Nephron progenitor cell (in vitro differentiated cells): ENCODE results near the gene DNAH12.

ENCODE experiments used
- DNase-seq: peaks from one replicate; pipeline ENCODE4 v3.0.0; 2021
- H3K27ac Mint-ChIP-seq: 2 replicates; pipeline ENCODE4 v1.8.0; 2021; ENCODE audit warnings: mild to moderate bottlenecking, moderate library complexity, mixed read lengths
- H3K27me3 Mint-ChIP-seq: 2 replicates; pipeline ENCODE4 v1.8.0; 2021; ENCODE audit warnings: mild to moderate bottlenecking, low read depth, mixed read lengths; ENCODE audit not compliant: poor library complexity
- H3K36me3 Mint-ChIP-seq: 2 replicates; pipeline ENCODE4 v1.8.0; 2021; ENCODE audit warnings: low read depth, mixed read lengths
- H3K4me1 Mint-ChIP-seq: 2 replicates; pipeline ENCODE4 v1.8.0; 2021; ENCODE audit warnings: mixed read lengths
- H3K4me3 Mint-ChIP-seq: 2 replicates; pipeline ENCODE4 v1.8.0; 2021; ENCODE audit warnings: mild to moderate bottlenecking, moderate library complexity, mixed read lengths
- H3K9me3 Mint-ChIP-seq: 2 replicates; pipeline ENCODE4 v1.8.0; 2021; ENCODE audit warnings: mild to moderate bottlenecking, moderate library complexity, mixed read lengths
- TF ChIP-seq, protein P1 (sequence below): fragments of 200-600 bp; sonication (generic); IDR thresholded peaks from 2 replicates; pipeline ENCODE4 v1.5.0; 2021; ENCODE audit warnings: antibody characterized with exemption

Gene DNAH12

DNA sequence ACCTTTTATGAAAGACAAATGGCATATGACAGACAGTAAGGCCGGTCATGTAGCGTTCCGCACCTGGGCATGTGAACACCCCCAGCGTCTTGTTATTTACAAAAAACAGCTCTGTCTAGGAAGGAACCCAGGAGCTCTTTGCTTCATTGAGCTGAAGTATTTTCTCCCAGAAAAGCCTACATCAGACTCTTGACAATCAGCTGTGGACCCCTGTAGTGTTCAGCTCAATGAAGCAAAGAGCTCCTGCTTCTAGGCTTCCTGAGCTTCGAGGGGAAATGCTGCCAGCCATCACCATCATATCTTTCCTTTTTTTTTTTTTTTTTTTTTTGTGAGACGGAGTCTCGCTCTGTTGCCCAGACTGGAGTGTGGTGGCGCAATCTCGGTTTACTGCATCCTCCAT is 255.7 kb downstream of the DNAH12 start:
- H3K27me3 Mint-ChIP-seq: peaks cover 15% of the 10 kb centered on the region
- DNase-seq: no peak
- peaks cover 13% of the 10 kb centered on the region for H3K9me3 Mint-ChIP-seq
- H3K4me3 Mint-ChIP-seq: no peak overlapping the region
- no peaks in the 10 kb centered on the region for H3K36me3 Mint-ChIP-seq
- H3K27ac Mint-ChIP-seq: no peak overlapping the region
- H3K4me1 Mint-ChIP-seq: no peaks in the 10 kb centered on the region
- TF ChIP-seq, protein P1, sequence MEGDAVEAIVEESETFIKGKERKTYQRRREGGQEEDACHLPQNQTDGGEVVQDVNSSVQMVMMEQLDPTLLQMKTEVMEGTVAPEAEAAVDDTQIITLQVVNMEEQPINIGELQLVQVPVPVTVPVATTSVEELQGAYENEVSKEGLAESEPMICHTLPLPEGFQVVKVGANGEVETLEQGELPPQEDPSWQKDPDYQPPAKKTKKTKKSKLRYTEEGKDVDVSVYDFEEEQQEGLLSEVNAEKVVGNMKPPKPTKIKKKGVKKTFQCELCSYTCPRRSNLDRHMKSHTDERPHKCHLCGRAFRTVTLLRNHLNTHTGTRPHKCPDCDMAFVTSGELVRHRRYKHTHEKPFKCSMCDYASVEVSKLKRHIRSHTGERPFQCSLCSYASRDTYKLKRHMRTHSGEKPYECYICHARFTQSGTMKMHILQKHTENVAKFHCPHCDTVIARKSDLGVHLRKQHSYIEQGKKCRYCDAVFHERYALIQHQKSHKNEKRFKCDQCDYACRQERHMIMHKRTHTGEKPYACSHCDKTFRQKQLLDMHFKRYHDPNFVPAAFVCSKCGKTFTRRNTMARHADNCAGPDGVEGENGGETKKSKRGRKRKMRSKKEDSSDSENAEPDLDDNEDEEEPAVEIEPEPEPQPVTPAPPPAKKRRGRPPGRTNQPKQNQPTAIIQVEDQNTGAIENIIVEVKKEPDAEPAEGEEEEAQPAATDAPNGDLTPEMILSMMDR: no peak

DNA sequence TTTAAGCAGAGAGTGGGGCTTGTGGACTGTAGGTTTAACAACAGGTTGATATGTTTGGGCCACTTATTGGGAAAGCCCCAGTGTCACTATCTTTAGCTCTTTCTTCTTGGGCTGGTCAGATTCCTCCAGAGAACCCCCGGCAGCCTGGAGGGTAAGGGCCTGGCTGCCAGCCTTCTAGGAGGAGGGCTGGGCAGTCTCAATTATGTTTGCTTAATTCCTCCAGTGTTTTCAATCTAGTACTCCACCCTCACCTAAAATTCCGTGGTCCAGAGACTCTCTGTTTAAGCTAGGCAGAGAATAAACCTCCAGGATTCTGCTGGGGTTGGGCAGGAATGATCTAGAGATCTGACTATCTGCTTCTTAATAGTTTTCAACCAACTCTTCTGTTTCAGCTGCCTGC is 256.9 kb downstream of the DNAH12 start:
- no peaks in the 10 kb centered on the region for H3K36me3 Mint-ChIP-seq
- peaks cover 15% of the 10 kb centered on the region for H3K27me3 Mint-ChIP-seq
- H3K4me1 Mint-ChIP-seq: no peaks in the 10 kb centered on the region
- TF ChIP-seq, protein P1: no peak
- no peak overlapping the region for H3K27ac Mint-ChIP-seq
- no peak for DNase-seq
- peaks cover 13% of the 10 kb centered on the region for H3K9me3 Mint-ChIP-seq
- H3K4me3 Mint-ChIP-seq: no peak overlapping the region

DNA sequence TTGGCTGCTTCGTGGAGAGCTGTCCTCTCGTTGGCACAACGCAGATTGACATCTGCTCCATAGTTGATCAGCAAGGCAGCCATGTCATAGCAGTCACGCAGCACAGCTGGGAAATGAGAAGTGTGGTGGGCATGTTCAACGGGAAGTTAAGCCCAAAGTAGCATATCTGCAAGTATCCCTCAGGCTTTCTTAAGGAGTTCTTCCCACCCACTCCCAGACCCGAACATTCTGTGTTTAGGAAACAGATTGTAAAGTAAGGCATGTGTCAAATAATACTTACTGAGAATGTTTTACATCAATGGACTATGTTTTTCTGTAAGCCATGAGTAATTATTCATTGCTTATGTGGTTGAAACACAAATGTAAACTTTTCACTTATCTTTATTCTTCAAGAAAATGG is 260.8 kb downstream of the DNAH12 start:
- DNase-seq: no peak
- Mint-ChIP-seq H3K27me3 (peaks cover 6% of the 10 kb centered on the region), H3K36me3 (peaks cover 11% of the 10 kb centered on the region), H3K27ac (no peak overlapping the region), H3K4me3 (no peak overlapping the region), H3K9me3 (peaks cover 37% of the 10 kb centered on the region), H3K4me1 (no peaks in the 10 kb centered on the region)
- TF ChIP-seq, protein P1: no peak

DNA sequence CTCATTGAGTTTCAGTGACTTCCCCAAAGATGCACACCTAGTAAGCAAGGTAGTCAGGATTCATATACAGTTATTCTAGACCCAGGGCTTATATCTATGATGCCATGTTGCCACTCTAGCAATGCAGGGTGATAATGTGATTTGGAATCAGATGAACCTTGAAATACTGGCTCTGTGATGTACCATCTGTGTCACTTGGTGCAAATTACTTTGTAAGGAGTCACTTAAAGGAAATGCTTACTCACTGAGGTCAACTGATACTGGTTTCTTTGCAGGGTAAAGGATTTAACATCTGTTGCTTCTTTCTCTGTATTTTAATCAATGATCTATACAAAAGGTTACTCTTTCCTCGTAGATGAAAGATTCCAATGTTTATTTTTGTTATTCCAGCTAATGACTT is 262.4 kb downstream of the DNAH12 start:
- H3K27me3 Mint-ChIP-seq: peaks cover 5% of the 10 kb centered on the region
- TF ChIP-seq, protein P1: no peak
- H3K27ac Mint-ChIP-seq: no peak overlapping the region
- no peak overlapping the region for H3K4me3 Mint-ChIP-seq
- DNase-seq: no peak
- peaks cover 31% of the 10 kb centered on the region for H3K9me3 Mint-ChIP-seq
- peaks cover 18% of the 10 kb centered on the region for H3K36me3 Mint-ChIP-seq
- no peaks in the 10 kb centered on the region for H3K4me1 Mint-ChIP-seq

DNA sequence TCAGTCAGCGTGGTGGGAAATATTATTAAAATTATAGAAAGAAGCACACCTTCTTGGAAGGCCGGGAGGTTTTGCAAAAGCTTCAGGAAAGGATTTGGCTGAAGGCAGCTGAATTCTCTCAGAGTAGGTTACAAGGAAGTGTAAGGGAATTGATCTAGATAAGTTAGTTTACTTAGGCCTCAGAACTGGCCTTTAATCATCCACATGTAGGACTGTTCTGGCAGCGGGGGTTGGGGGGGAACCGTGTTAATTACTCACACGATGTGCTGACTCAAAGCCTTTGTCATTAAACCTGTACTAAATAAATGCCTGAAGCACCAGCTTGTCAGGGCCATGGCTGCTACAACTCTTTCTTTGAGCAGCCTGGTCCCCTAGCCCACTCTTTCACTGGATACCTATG is 264.5 kb downstream of the DNAH12 start:
- Mint-ChIP-seq H3K27ac (no peak overlapping the region), H3K4me3 (no peak overlapping the region), H3K9me3 (peaks cover 25% of the 10 kb centered on the region), H3K27me3 (no peaks in the 10 kb centered on the region), H3K36me3 (peaks cover 22% of the 10 kb centered on the region), H3K4me1 (no peaks in the 10 kb centered on the region)
- TF ChIP-seq, protein P1: no peak
- no peak for DNase-seq

DNA sequence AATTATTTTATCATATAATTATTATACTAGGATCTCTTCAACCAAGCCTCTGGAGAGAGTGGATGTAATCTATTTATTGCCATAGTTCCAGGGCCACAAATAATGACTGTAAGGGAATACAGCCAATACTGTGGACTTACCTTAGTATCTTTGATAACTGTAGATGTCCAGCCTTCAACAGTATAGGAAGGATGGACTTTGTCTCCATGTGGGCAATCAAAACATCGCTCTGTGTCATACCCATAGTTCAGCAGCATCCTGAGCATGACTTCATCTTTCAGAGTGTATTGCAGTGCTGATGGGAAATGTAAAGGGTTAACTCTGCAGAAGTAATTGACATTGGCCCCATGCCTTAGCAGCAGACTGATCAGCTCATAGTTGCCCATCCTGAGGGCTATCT is 265.9 kb downstream of the DNAH12 start:
- no peak overlapping the region for H3K4me3 Mint-ChIP-seq
- peaks cover 25% of the 10 kb centered on the region for H3K9me3 Mint-ChIP-seq
- H3K4me1 Mint-ChIP-seq: no peaks in the 10 kb centered on the region
- peaks cover 22% of the 10 kb centered on the region for H3K36me3 Mint-ChIP-seq
- no peak overlapping the region for H3K27ac Mint-ChIP-seq
- DNase-seq: no peak
- TF ChIP-seq, protein P1: no peak
- no peaks in the 10 kb centered on the region for H3K27me3 Mint-ChIP-seq
